B cell (primary cell): ENCODE results near the gene CHCHD4. TPM values are rescaled to one million over a fixed set of nuclear protein-coding genes. Genes with fewer than 3 reads are reported as not detected.

Experiments
- ATAC-seq: fragments of 200-7000 bp; cut with Tn5 transposase; one replicate; pipeline ENCODE4 v1.10.0; 2021; ENCODE audit warnings: low read depth, mild to moderate bottlenecking, moderate number of reproducible peaks, moderate library complexity
- CTCF ChIA-PET: fragments of 350-600 bp; sonication (Branson Sonifier 250); formaldehyde crosslinking; loops from one replicate; lab custom pipeline; 2021; ENCODE audit warnings: antibody characterized with exemption, inconsistent platforms; lab: Charles Lee
- POLR2A ChIA-PET: fragments of 350-600 bp; sonication (Branson Sonifier 250); formaldehyde crosslinking; loops from one replicate; lab custom pipeline; 2021; ENCODE audit warnings: antibody characterized with exemption; lab: Charles Lee
- DNase-seq: peaks from one replicate; pipeline ENCODE4 v3.0.0; 2013
- H2AFZ ChIP-seq: 2 replicates; pipeline ENCODE4 v1.6.1; 2012; ENCODE audit warnings: mild to moderate bottlenecking, low read depth, low read length; ENCODE audit not compliant: insufficient read depth, poor library complexity, severe bottlenecking
- H3K27ac ChIP-seq, 2 donors: 1 replicate in 1 of 2; 2 replicates in 1 of 2; pipeline ENCODE4 v1.5.1; 2012 to 2013; ENCODE audit warnings: low read length in 2 of 2, mild to moderate bottlenecking in 2 of 2, moderate library complexity in 1 of 2
- H3K27me3 ChIP-seq, 4 experiments: fragments of 200-600 bp in 1 of 4; sonication (generic) in 1 of 4; replicated peaks in 1 of 4; 1 replicate in 2 of 4; 2 replicates in 2 of 4; pipeline versions ENCODE4 v1.6.1 to v1.7.0; 2013 to 2016; ENCODE audit warnings: low read length in 3 of 4, mild to moderate bottlenecking in 2 of 4, mixed read lengths in 1 of 4, moderate library complexity in 1 of 4; ENCODE audit not compliant: insufficient read depth in 4 of 4, control insufficient read depth in 3 of 4; ENCODE audit errors: control extremely low read depth in 1 of 4
- H3K36me3 ChIP-seq, 2 experiments: replicated peaks in 1 of 2; 1 replicate in 1 of 2; 2 replicates in 1 of 2; pipeline versions ENCODE4 v1.6.1 to v1.7.1; 2013; ENCODE audit warnings: low read length in 1 of 2; ENCODE audit not compliant: insufficient read depth in 2 of 2, control insufficient read depth in 1 of 2; ENCODE audit errors: control extremely low read depth in 1 of 2, extremely low read depth in 1 of 2
- H3K4me1 ChIP-seq, 2 donors: fragments of 200-600 bp in 1 of 2; sonication (generic) in 1 of 2; 1 replicate in 1 of 2; 2 replicates in 1 of 2; pipeline versions ENCODE4 v1.5.1 to v1.6.1; 2013 to 2017; ENCODE audit warnings: low read length in 2 of 2; ENCODE audit not compliant: control insufficient read depth in 2 of 2, insufficient read depth in 2 of 2
- H3K4me2 ChIP-seq: replicated peaks from 2 replicates; pipeline ENCODE3; 2012; ENCODE audit warnings: mild to moderate bottlenecking, low read depth, low read length; ENCODE audit not compliant: poor library complexity, severe bottlenecking
- H3K4me3 ChIP-seq, 5 experiments: fragments of 200-600 bp in 1 of 5; sonication (generic) in 1 of 5; 1 replicate in 3 of 5; 2 replicates in 2 of 5; pipeline versions ENCODE4 v1.5.1 to v1.7.0; 2011 to 2016; ENCODE audit warnings: low read length in 4 of 5, mild to moderate bottlenecking in 4 of 5, low read depth in 2 of 5, control low read depth in 1 of 5, moderate library complexity in 1 of 5; ENCODE audit not compliant: insufficient read depth in 1 of 5; ENCODE audit errors: control extremely low read depth in 1 of 5, extremely low read depth in 1 of 5
- H3K79me2 ChIP-seq: fragments of 200-600 bp; sonication (generic); one replicate; pipeline ENCODE4 v1.6.0; 2016; ENCODE audit warnings: low read length; ENCODE audit not compliant: control insufficient read depth, insufficient read depth
- H3K9ac ChIP-seq: fragments of 200-600 bp; sonication (generic); 2 replicates; pipeline ENCODE4 v1.6.1; 2017; ENCODE audit warnings: mild to moderate bottlenecking, low read length, moderate library complexity
- H3K9me3 ChIP-seq, 3 donors: one replicate each; pipeline versions ENCODE4 v1.6.1 to v1.7.1; 2013; ENCODE audit warnings: low read length in 2 of 3; ENCODE audit not compliant: control insufficient read depth in 2 of 3, insufficient read depth in 1 of 3; ENCODE audit errors: control extremely low read depth in 1 of 3
- H4K20me1 ChIP-seq: 2 replicates; pipeline ENCODE4 v1.6.0; 2012; ENCODE audit warnings: mild to moderate bottlenecking, low read length; ENCODE audit not compliant: insufficient read depth, control insufficient read depth, poor library complexity, severe bottlenecking
- H3K27ac Mint-ChIP-seq: one replicate; pipeline ENCODE4 v1.8.0; 2021; ENCODE audit warnings: mixed read lengths
- H3K27me3 Mint-ChIP-seq: one replicate; pipeline ENCODE4 v1.8.0; 2021; ENCODE audit warnings: mixed read lengths
- H3K4me1 Mint-ChIP-seq: one replicate; pipeline ENCODE4 v1.8.0; 2021; ENCODE audit warnings: mixed read lengths
- H3K4me3 Mint-ChIP-seq: one replicate; pipeline ENCODE4 v1.8.0; 2021; ENCODE audit warnings: mixed read lengths
- H3K9me3 Mint-ChIP-seq: one replicate; pipeline ENCODE4 v1.8.0; 2022; ENCODE audit warnings: mixed read lengths; ENCODE audit not compliant: insufficient read depth
- CTCF ChIP-seq: fragments of 200-600 bp; IDR thresholded peaks from one replicate; pipeline ENCODE4 v1.8.0; 2022; ENCODE audit warnings: antibody characterized with exemption, mild to moderate bottlenecking
- EZH2 ChIP-seq: IDR thresholded peaks from 2 replicates; pipeline ENCODE4 v1.6.1; 2012; ENCODE audit warnings: borderline replicate concordance, low read depth, mild to moderate bottlenecking, moderate library complexity, low read length; ENCODE audit not compliant: insufficient read depth, poor library complexity, severe bottlenecking
- WGBS: methylation state at CpG from one replicate; pipeline ENCODE4 v1.1.5; 2013; ENCODE audit warnings: missing lambda C conversion rate; ENCODE audit not compliant: insufficient coverage; 5-methylcytosine and 5-hydroxymethylcytosine counted together
- intact Hi-C: fragments of 100-400 bp; cut with micrococcal nuclease; formaldehyde crosslinking; loops from one replicate; pipeline ENCODE4 v1.10.0; 2022
- polyA plus RNA-seq: library from polyadenylated mRNA; depleted of rRNA; stranded (reverse); fragments of >200 nt; gene quantifications from 2 replicates; pipeline ENCODE4 v1.2.3, GENCODE V29; 2012
- total RNA-seq, 2 donors: library from RNA; stranded (reverse); fragments of 120-200 nt in 1 of 2; gene quantifications; 1 replicate in 1 of 2; 2 replicates in 1 of 2; pipeline versions ENCODE4 v1.2.3 to v1.2.4, GENCODE V29; 2013 to 2022

CHCHD4 gene
- total and polyA plus RNA-seq, 2 donors (not counting 1 experiment from before 2014, with no cell fraction given): 3.7 to 8.0 TPM

- no peaks in the 10 kb centered on the region for H3K9me3 ChIP-seq
- H2AFZ ChIP-seq: peak overlapping the region; percentile 20
- ChIA-PET CTCF (interaction anchor here (0.9 to 1.3 kb wide), 2 partner anchors 20 to 34 kb away, joined by 3 to 5 read pairs; partner anchors contain the start of genes CHCHD4, LSM3 and TMEM43), POLR2A (interaction anchor here (1.0 to 2.2 kb wide), 2 partner anchors 20 to 34 kb away, joined by 6 to 7 read pairs; partner anchors contain the start of genes CHCHD4, LSM3, TMEM43 and XPC)
- H3K9ac ChIP-seq: peak overlapping the region; percentile 35
- intact Hi-C loops: loop anchor here (1.0 kb wide), 2 partner anchors 20 to 34 kb away; partner anchors contain the start of genes CHCHD4, LSM3 and XPC
- H3K27me3 Mint-ChIP-seq: no peaks in the 10 kb centered on the region
- H4K20me1 ChIP-seq: no peaks in the 10 kb centered on the region
- TF ChIP-seq CTCF (no peak), EZH2 (no peak)
- H3K4me2 ChIP-seq: peak overlapping the region; percentile 44
- 17% methylated on average over 1 of the region's 7 CpGs for WGBS
- ATAC-seq (peak; percentile 88), DNase-seq (peak; percentile 88)
- H3K27me3 ChIP-seq: no peaks in the 10 kb centered on the region
- H3K9me3 Mint-ChIP-seq: no peaks in the 10 kb centered on the region
- peaks cover 17% of the 10 kb centered on the region for H3K4me1 Mint-ChIP-seq
- peaks cover 0 to 70% of the 10 kb centered on the region in 2 experiments for H3K36me3 ChIP-seq
- peaks cover 18 to 21% of the 10 kb centered on the region in 2 donors for H3K4me1 ChIP-seq
- H3K79me2 ChIP-seq: no peaks in the 10 kb centered on the region
- peak overlapping the region; percentile 65 for H3K4me3 Mint-ChIP-seq
- peak overlapping the region; percentile 81 to 95 for H3K27ac ChIP-seq
- peak overlapping the region in 1 of 5 experiments; percentile 73 for H3K4me3 ChIP-seq
- H3K27ac Mint-ChIP-seq: peak overlapping the region; percentile 96
These were observed 19.9 kb upstream of the CHCHD4 start for GRCh38 chr3:14144423-14145075.
